ENCODE results near the gene ALDH3B2. TPM values are rescaled to one million over a fixed set of nuclear protein-coding genes. Genes with fewer than 3 reads are reported as not detected.

Gene ALDH3B2
- total and polyA plus RNA-seq, 2 donors (not counting 1 experiment from before 2014, with no cell fraction given), result 0.09 TPM; not detected in 1

DNA sequence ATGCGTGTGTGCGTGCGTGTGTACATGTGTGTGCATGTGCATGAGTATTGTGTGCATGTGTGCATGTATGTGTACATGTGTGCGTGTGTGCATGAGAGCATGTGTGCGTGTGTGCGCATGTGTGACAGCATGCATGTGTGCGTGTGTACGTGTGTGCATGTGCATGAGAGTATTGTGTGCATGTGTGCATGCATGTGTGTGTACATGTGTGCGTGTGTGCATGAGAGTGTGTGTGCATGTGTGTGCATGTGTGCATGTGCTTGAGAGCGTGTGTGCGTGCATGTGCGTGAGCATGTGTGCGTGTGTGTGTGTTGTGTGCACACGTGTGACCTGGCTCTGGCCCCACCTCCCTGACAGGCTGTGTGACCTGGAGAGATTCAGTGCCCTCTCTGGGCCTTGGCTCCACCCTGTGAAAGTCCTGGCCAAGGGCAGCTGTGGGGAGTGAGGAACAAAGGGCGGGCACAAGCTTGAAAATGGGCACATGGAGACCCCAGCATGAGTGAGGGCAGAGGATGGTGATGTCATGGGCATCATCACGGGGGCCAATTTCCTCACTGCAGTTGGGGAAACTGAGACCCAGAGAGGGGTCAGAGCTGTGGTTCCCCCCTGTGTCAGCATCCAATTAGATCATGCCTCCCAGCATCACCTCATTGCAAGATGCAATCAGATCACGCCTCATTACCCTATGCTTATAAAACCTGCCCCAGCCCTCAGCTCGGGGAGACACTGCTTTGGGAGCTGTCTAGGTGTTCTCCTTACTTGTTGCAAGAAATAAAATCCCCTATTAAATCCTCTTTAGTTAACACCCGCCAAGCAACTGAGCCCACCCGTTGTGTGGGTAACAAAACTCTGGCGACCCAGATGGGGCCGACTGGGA is 24.6 kb downstream of the ALDH3B2 start:
- H2AFZ ChIP-seq (ENCODE audit: insufficient read depth, low read depth, low read length, poor library complexity, severe bottlenecking), result peak overlapping the region; percentile 57
- peak overlapping the region in 4 of 5 experiments; percentile 47 to 65 (median 60) for H3K4me3 ChIP-seq (ENCODE audit: control extremely low read depth in 1 of 5, extremely low read depth in 1 of 5, insufficient read depth in 1 of 5, low read depth in 2 of 5, low read length in 4 of 5)
- no peak for TF ChIP-seq EZH2 (IDR thresholded peaks at IDR 0.05; ENCODE audit: borderline replicate concordance, insufficient read depth, low read depth, low read length, poor library complexity, severe bottlenecking)
- no peak for TF ChIP-seq CTCF (IDR thresholded peaks at IDR 0.05)
- no peaks in the 10 kb centered on the region for H3K9me3 Mint-ChIP-seq (ENCODE audit: insufficient read depth)
- H3K9me3 ChIP-seq (ENCODE audit: control extremely low read depth in 1 of 3, control insufficient read depth in 2 of 3, insufficient read depth in 1 of 3, low read length in 2 of 3), result peaks cover 0 to 27% (median 0%) of the 10 kb centered on the region in 3 donors
- no peaks in the 10 kb centered on the region for H3K79me2 ChIP-seq (ENCODE audit: control insufficient read depth, insufficient read depth, low read length)
- peaks cover 58 to 63% of the 10 kb centered on the region in 2 donors for H3K4me1 ChIP-seq (ENCODE audit: control insufficient read depth in 2 of 2, insufficient read depth in 2 of 2, low read length in 2 of 2)
- peak overlapping the region; percentile 38 to 57 for H3K27ac ChIP-seq (ENCODE audit: low read length in 2 of 2)
- H3K4me2 ChIP-seq (replicated peaks; ENCODE audit: low read depth, low read length, poor library complexity, severe bottlenecking), result peak overlapping the region; percentile 79
- H3K4me1 Mint-ChIP-seq, result peaks cover 61% of the 10 kb centered on the region
- no peaks in the 10 kb centered on the region for H3K36me3 ChIP-seq (replicated peaks in 1 of 2; ENCODE audit: control extremely low read depth in 1 of 2, control insufficient read depth in 1 of 2, extremely low read depth in 1 of 2, insufficient read depth in 2 of 2, low read length in 1 of 2)
- 70% methylated on average over 21 of the region's 22 CpGs for WGBS (ENCODE audit: insufficient coverage)
- no peaks in the 10 kb centered on the region for H3K27me3 Mint-ChIP-seq
- DNase-seq, result no peak
- peak overlapping the region; percentile 85 for H3K27ac Mint-ChIP-seq
- peak overlapping the region; percentile 62 for H3K9ac ChIP-seq (ENCODE audit: low read length)
- ChIA-PET CTCF (interaction anchor here (0.6 to 9.2 kb wide), 6 partner anchors 9 to 702 kb away, joined by 4 to 149 read pairs (median 30); partner anchors contain the start of gene NUDT8), POLR2A (interaction anchor here (0.6 to 1.1 kb wide), 4 partner anchors 20 to 379 kb away, joined by 3 to 13 read pairs (median 3); partner anchors contain the start of genes GSTP1 and NUDT8)
- H3K27me3 ChIP-seq (replicated peaks in 1 of 4; ENCODE audit: control extremely low read depth in 1 of 4, control insufficient read depth in 3 of 4, insufficient read depth in 4 of 4, low read length in 3 of 4), result no peaks in the 10 kb centered on the region
- intact Hi-C loops (cut with micrococcal nuclease), result loop anchor here (5.0 kb wide), 1 partner anchor 38 kb away; no protein-coding TSS in a partner anchor
- no peaks in the 10 kb centered on the region for H4K20me1 ChIP-seq (ENCODE audit: control insufficient read depth, insufficient read depth, low read length, poor library complexity, severe bottlenecking)
- H3K4me3 Mint-ChIP-seq, result peak overlapping the region; percentile 95
- ATAC-seq (ENCODE audit: low read depth), result no peak
